Measurements from ENCODE around the gene SERINC2.

DNA sequence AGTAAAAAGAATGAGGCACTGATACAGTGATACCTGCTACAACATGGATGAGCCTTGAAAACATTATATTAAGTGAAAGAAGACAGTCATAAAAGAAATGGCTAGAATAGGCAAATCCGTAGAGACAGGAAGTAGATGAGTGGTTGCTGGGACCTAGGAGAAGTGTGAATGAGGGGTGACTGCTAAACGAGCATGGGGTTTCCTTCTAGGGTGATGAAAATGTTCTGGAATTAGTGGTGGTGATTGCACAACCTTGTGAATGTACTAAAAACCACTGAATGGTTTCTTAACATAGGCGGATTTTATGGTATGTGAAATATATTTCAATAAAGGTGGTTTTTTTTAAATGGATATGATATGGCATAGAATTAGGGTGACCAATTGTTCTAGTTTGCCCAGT, 12.6 kb upstream of the SERINC2 start:
- TF ChIP-seq, protein P1, sequence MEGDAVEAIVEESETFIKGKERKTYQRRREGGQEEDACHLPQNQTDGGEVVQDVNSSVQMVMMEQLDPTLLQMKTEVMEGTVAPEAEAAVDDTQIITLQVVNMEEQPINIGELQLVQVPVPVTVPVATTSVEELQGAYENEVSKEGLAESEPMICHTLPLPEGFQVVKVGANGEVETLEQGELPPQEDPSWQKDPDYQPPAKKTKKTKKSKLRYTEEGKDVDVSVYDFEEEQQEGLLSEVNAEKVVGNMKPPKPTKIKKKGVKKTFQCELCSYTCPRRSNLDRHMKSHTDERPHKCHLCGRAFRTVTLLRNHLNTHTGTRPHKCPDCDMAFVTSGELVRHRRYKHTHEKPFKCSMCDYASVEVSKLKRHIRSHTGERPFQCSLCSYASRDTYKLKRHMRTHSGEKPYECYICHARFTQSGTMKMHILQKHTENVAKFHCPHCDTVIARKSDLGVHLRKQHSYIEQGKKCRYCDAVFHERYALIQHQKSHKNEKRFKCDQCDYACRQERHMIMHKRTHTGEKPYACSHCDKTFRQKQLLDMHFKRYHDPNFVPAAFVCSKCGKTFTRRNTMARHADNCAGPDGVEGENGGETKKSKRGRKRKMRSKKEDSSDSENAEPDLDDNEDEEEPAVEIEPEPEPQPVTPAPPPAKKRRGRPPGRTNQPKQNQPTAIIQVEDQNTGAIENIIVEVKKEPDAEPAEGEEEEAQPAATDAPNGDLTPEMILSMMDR (IDR thresholded peaks at IDR 0.05; ENCODE audit: low read length): no peak
- no peak for TF ChIP-seq EZH2 (optimal IDR thresholded peaks at IDR 0.05; ENCODE audit: low read depth, low read length)
- no peak for TF ChIP-seq EZH2phosphoT487 (IDR thresholded peaks at IDR 0.05; ENCODE audit: low read length)
